COLO668 (cell line): ENCODE data around the gene HMX3.

Experiments
- DNase-seq: peaks from one replicate; lab custom pipeline; 2025; ENCODE audit not compliant: unreplicated experiment; lab: John Stamatoyannopoulos, UW

HMX3 gene

DNA sequence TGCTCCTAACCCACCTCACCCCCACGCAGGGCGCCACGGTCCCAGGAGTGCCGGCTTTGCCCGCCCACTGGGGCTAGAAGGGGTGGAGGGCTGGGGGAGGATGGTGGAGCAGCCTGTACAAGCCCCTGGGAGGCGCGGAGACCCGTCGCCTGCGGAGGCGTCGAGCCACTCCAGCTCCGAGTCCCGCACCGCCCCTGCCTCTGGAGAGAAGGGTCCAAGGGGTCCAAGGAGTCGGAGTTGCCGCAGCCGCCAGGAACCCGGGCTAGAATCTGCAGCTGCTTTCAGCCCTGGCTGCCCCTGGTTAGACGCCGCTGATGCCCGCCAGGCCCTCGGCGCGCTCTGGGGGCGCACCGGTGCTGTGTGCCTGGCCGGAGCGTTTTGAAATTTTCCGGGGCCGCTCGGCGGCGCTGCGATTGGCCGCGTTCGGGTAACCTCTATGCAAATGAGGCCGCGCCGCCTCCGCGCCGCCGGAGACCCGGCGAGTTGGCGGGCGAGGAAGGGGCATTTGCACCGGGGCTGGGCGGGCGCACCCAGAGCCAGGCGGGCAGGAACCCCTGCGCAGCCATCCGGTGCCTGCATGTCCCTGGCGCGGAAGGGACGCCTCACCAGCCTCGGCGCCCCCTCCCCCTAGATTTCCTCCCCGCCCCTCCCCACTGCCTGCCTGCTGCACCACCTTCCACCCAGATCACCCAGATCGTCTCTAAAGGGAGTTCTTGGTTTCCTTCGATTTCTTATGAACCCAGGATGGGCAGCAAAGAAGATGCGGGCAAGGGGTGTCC, 12.1 kb downstream of the HMX3 start, which contains the start of gene HMX2:
Gene HMX2, plus strand, starts transcription at position 502 of the 779 bp plus-strand sequence. Its CDS starts 243 bp downstream, at position 745.
- DNase-seq: peak; percentile 42

DNA sequence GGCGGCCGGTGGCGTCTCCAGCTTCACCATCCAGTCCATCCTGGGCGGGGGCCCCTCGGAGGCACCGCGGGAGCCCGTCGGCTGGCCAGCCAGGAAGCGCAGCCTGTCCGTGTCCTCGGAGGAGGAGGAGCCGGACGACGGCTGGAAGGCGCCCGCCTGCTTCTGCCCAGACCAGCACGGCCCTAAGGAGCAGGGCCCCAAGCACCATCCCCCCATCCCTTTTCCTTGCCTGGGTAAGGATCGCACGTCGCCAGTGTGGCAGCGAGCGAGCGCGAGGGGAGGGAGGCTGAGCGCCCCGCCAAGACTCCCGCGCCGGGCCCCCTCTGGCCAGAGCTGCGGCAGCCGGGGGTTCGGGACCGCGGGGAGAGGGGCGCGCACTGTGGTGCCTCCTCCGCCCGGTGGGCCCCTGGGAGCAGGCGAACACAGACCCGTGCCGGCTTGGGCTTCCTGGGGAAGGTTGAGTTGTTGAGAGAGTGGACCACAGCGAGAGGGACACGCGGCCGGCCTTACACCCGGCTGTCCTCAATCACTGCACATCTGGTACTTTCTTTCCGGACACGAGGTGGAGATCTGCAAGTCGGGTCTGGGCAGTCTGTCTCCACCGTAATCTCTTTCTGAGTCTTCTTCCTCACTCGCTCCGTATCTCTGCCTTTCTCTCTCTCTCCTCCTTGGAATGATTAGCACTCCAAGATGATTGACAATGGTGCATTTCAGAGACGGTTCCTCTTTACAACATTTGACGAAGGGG, 12.8 kb downstream of the HMX3 start:
- peak; percentile 11 for DNase-seq

DNA sequence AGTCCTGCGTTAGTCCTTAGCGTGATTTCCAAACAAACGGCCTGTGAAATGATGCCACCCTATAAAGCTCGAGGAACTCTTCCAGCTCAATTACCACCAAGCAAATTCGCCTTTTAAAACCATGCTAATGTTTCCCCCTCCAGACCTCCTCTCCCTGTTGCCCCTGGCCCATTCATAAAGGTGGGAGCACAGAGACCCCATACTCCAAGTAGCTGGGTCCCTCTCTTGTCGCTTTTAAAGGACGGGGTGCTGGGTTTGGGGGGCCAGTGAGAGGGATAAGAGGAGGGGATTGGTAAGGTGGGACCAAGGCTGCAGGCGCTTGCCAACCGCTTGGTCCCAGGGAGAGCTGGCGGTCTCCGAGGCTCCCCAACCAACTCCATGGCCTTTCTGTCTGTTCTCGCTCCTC, 13.4 kb downstream of the HMX3 start:
- no peak for DNase-seq

GRCh38 chr10:123149568-123150270, 13.9 kb downstream of the HMX3 start:
- peak; percentile 38 for DNase-seq

- no peak for DNase-seq
These were observed 14.7 kb downstream of the HMX3 start for GRCh38 chr10:123150271-123150985.

DNA sequence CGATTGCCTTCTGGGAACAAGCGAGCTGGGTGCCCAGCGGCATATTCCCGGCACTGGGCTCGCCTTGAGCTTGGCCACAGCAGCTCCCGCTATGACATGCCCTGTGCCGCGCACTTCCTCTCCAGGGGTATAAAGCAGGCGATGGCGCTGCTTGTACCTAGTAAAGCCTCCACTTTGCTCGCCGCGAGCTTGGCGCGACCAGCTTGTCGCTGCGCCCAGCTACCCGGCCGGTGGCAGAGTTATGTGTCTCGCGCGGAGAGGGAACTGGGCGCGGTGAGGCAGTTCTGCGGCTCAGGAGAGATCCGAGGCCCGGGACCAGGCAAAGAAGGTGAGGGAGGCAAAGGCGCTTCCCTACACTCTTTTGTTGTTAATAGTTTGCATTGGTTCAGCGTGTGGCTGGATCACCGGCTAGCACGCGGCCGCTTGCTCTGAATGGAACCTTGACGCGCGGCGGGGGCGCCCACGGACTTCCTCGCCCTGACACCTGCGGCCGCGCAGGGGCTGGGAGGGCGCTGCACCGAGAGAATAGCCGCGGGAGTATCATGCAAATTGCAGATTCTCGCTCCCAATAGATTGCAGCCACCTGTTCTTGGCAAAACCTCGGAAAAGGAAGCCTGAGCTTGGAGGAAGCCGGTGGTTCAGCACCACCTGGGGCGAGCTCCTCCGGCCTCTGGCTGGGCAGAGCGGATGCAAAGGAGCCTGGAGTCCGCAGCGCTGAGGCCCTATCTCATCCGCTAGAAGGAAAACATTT, 15.4 kb downstream of the HMX3 start:
- peak; percentile 52 for DNase-seq

GRCh38 chr10:123151737-123152135, 16.0 kb downstream of the HMX3 start:
- DNase-seq: no peak

DNA sequence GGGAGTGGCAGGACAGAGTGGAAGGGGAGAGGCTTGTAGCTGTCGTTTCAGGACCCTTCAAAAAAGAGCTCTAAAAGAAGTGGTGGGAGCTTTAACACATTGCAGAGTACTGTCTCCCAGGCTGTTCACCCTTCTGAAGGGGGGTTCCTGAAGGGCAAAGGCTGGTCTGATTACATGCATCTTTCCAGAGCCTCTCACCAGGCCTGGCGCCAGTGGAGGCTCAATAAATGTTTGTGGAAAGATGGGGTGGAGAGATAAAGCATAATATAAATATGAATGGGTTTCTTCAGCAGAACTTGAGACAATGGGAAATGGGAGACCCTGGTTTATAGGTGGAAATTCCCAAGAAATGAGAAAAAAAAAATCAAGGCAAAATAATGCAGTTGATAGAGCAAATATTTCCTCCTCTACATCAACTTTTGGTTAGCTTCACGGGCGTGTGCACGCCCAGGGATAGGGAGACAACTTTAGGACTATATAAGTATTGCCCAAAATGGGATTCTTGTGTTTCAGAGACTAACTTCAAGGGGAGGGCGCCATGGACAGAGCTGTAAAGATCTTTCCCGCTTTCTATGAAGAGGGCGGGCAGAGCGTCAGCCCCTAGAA, 17.8 kb downstream of the HMX3 start:
- DNase-seq: no peak

DNA sequence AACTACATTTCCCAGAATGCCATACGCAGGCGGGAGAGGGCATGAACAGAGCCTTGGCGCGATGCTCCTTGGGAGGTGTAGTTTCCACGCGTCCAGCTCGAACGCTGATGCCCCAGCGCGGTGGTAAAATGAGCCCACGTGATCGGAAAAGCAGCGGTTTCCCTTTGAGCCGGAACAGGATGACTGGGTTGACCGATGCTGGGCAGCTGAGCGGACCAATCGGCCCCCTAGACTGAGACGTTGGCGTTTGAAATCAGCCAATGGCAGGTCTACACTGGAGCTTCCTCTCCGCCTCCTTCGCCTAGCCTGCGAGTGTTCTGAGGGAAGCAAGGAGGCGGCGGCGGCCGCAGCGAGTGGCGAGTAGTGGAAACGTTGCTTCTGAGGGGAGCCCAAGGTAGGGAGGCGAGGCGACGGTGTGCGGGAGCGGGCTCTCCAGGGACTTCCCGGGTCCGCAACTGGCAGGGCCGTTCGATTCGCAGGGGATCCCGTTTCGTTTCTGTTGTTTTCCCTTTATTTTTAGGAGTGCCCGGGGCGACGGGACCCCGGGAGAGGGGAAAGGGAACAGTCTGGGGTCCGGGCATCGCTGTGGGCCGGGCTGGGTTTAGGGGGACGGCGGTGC, 18.4 kb downstream of the HMX3 start, which contains the start of gene BUB3:
Gene BUB3, plus strand, starts transcription at position 311 of the 619 bp plus-strand sequence. CDS start 516 bp downstream, outside the sequence.
- peak; percentile 93 for DNase-seq

GRCh38 chr10:123154711-123155505, 19.1 kb downstream of the HMX3 start:
- DNase-seq: peak; percentile 43

- no peak for DNase-seq
These were observed 20.3 kb downstream of the HMX3 start for GRCh38 chr10:123156078-123156477.

GRCh38 chr10:123157210-123157609, 21.4 kb downstream of the HMX3 start:
- DNase-seq: no peak

DNA sequence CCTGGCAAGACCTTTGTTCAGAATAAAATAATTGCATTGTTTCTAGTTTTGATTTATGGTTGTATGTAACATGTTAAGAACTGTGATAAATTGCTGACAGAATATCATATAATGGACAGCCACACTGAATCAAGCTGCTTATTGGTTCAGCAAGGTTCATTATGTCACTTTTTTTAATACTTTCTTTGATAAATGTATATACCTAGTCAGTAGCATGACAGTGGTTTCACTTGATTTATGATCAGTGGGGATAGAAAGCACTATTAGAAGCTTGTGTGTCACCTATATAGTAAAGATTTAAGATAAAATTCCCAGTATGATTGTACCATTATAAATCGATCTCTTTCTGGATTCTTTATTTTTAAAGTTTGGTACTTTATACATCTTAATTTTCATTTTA, 22.9 kb downstream of the HMX3 start:
- no peak for DNase-seq

DNA sequence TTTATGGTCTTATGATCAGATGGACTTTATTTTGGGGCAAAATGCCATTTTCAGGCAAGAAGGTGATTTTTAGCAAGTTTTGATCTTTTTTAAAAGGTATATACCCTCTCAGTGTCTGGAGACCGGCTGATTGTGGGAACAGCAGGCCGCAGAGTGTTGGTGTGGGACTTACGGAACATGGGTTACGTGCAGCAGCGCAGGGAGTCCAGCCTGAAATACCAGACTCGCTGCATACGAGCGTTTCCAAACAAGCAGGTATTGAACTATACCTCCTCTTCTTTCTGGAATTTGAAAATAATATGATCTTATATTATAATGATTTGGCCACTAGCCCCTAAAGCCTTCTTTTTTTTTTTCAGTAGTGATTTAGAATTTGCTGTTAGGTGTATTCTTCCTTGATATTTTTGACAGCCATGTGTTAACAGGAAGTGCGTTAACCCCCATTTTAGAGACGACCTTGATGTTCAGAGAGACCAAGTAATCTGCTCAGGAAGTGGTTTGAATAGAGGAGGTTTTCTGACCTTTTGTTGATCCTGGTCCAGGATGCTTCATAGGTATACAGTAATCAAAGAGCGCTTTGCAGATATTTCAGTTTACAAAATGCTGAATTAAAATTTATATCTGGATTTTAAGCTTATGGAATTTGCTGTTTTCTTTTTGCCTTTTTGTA, 24.7 kb downstream of the HMX3 start:
- DNase-seq: no peak

DNA sequence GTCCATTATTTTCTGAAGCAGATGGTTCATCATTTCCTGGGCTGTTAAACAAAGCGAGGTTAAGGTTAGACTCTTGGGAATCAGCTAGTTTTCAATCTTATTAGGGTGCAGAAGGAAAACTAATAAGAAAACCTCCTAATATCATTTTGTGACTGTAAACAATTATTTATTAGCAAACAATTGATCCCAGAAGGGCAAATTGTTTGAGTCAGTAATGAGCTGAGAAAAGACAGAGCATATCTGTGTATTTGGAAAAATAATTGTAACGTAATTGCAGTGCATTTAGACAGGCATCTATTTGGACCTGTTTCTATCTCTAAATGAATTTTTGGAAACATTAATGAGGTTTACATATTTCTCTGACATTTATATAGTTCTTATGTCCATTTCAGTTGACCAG, 28.5 kb downstream of the HMX3 start:
- DNase-seq: no peak

- DNase-seq: no peak
These were observed 29.8 kb downstream of the HMX3 start for GRCh38 chr10:123165445-123166072.

- DNase-seq: no peak
These were observed 30.8 kb downstream of the HMX3 start for GRCh38 chr10:123166618-123167017.
